Vagina (tissue), 2 donors: ENCODE measurements around the gene CD226. TPM values are rescaled to one million over a fixed set of nuclear protein-coding genes. Genes with fewer than 3 reads are reported as not detected.
"Not testable (repeated sequence)": the region's sequence is repeated elsewhere in the genome, so short reads cannot be mapped to it uniquely, and the experiment has no call there.

ENCODE experiments used
- DNase-seq, 2 donors: peaks; one replicate each; pipeline ENCODE4 v3.0.0-alpha.2; 2017; ENCODE audit errors: extremely low spot score in 2 of 2
- H3K27ac ChIP-seq: fragments of 200-600 bp; sonication (generic); one replicate; pipeline ENCODE4 v1.5.1; 2019
- H3K27me3 ChIP-seq: fragments of 200-600 bp; sonication (generic); one replicate; pipeline ENCODE4 v1.5.1; 2019
- H3K36me3 ChIP-seq, 2 donors: fragments of 200-600 bp; sonication (generic); one replicate each; pipeline ENCODE4 v1.5.1; 2017 to 2019
- H3K4me1 ChIP-seq: fragments of 200-600 bp; sonication (generic); one replicate; pipeline ENCODE4 v1.5.1; 2019
- H3K4me3 ChIP-seq, 2 donors: fragments of 200-600 bp; sonication (generic); 1 replicate in 1 of 2; 2 replicates in 1 of 2; pipeline ENCODE4 v1.5.1; 2016 to 2019
- H3K9me3 ChIP-seq: fragments of 200-600 bp; sonication (generic); one replicate; pipeline ENCODE4 v1.5.1; 2019
- CTCF ChIP-seq, 3 experiments: fragments of 450-650 bp in 2 of 3; fragments of 200-600 bp in 1 of 3; sonication (generic) in 1 of 3; IDR thresholded peaks; one replicate each; pipeline ENCODE4 v1.5.1; 2017 to 2019; ENCODE audit warnings: antibody characterized with exemption in 3 of 3, mild to moderate bottlenecking in 2 of 3, moderate library complexity in 2 of 3
- POLR2A ChIP-seq, 2 donors: fragments of 450-650 bp; IDR thresholded peaks; one replicate each; pipeline ENCODE4 v1.6.1; 2017; ENCODE audit warnings: antibody characterized with exemption in 2 of 2, mild to moderate bottlenecking in 2 of 2, moderate library complexity in 2 of 2
- POLR2AphosphoS5 ChIP-seq, 2 donors: sonication (generic); formaldehyde crosslinking; IDR thresholded peaks; one replicate each; pipeline ENCODE4 v1.9.0; 2017; ENCODE audit warnings: antibody characterized with exemption in 2 of 2, mild to moderate bottlenecking in 2 of 2, low read depth in 1 of 2; ENCODE audit not compliant: insufficient read depth in 1 of 2
- intact Hi-C: fragments of 100-400 bp; cut with DNase I; formaldehyde crosslinking; loops from one replicate; pipeline ENCODE4 v1.15.1; 2023
- total RNA-seq: library from RNA; depleted of rRNA; stranded (reverse); fragments of >200 nt; gene quantifications from one replicate; pipeline ENCODE4 v1.2.3, GENCODE V29; 2016

Gene CD226
- total RNA-seq, 1 donor from 2014 or later, result 6.4 TPM

GRCh38 chr18:69980982-69981804 is 33.5 kb upstream of the CD226 start:
- H3K4me1 ChIP-seq, result no peaks in the 10 kb centered on the region
- no peak for TF ChIP-seq CTCF (IDR thresholded peaks at IDR 0.05)
- no peak overlapping the region for H3K4me3 ChIP-seq

GRCh38 chr18:69980509-69980908 is 32.8 kb upstream of the CD226 start:
- H3K27me3 ChIP-seq, result no peaks in the 10 kb centered on the region
- H3K36me3 ChIP-seq, result no peaks in the 10 kb centered on the region
- no peaks in the 10 kb centered on the region for H3K4me1 ChIP-seq
- intact Hi-C loops, result no loop called here
- TF ChIP-seq CTCF (IDR thresholded peaks at IDR 0.05), result no peak
- no peak for TF ChIP-seq POLR2AphosphoS5 (IDR thresholded peaks at IDR 0.05; ENCODE audit: insufficient read depth in 1 of 2, low read depth in 1 of 2)
- no peak for TF ChIP-seq POLR2A (IDR thresholded peaks at IDR 0.05)
- DNase-seq, result no peak
- H3K4me3 ChIP-seq, result no peak overlapping the region
- no peak overlapping the region for H3K27ac ChIP-seq
- peaks cover 5% of the 10 kb centered on the region for H3K9me3 ChIP-seq

More at GRCh38 chr18:69980982-69981804, 33.5 kb upstream of the CD226 start:
- Histone ChIP-seq H3K36me3 (no peaks in the 10 kb centered on the region), H3K27ac (no peak overlapping the region), H3K9me3 (peaks cover 4% of the 10 kb centered on the region), H3K27me3 (no peaks in the 10 kb centered on the region)
- intact Hi-C loops, result no loop called here
- no peak for DNase-seq

GRCh38 chr18:69978732-69979715 is 31.4 kb upstream of the CD226 start:
- peak in 1 of 2 donors; percentile 56 for DNase-seq
- peaks cover 5% of the 10 kb centered on the region for H3K9me3 ChIP-seq
- H3K4me3 ChIP-seq, result no peak overlapping the region
- H3K36me3 ChIP-seq, result no peaks in the 10 kb centered on the region
- no peak overlapping the region for H3K27ac ChIP-seq
- no peaks in the 10 kb centered on the region for H3K4me1 ChIP-seq
- TF ChIP-seq CTCF (IDR thresholded peaks at IDR 0.05) (no peak), POLR2A (IDR thresholded peaks at IDR 0.05) (no peak), POLR2AphosphoS5 (IDR thresholded peaks at IDR 0.05; ENCODE audit: insufficient read depth in 1 of 2, low read depth in 1 of 2) (no peak)
- intact Hi-C loops, result no loop called here
- H3K27me3 ChIP-seq, result no peaks in the 10 kb centered on the region

- H3K4me3 ChIP-seq, H3K27ac ChIP-seq, H3K27me3 ChIP-seq, H3K4me1 ChIP-seq, H3K9me3 ChIP-seq, H3K36me3 ChIP-seq, intact Hi-C loops: not testable (repeated sequence)
- DNase-seq, result peak in 1 of 2 donors; percentile 64
Measured at GRCh38 chr18:69975294-69975693, 27.6 kb upstream of the CD226 start.

- no peaks in the 10 kb centered on the region for H3K36me3 ChIP-seq
- no peaks in the 10 kb centered on the region for H3K4me1 ChIP-seq
- no peak overlapping the region for H3K27ac ChIP-seq
- DNase-seq, result peak in 1 of 2 donors; percentile 54
- no peak for TF ChIP-seq POLR2A (IDR thresholded peaks at IDR 0.05)
- TF ChIP-seq CTCF (IDR thresholded peaks at IDR 0.05), result no peak
- TF ChIP-seq POLR2AphosphoS5 (IDR thresholded peaks at IDR 0.05; ENCODE audit: insufficient read depth in 1 of 2, low read depth in 1 of 2), result no peak
- H3K4me3 ChIP-seq, result no peak overlapping the region
- no peaks in the 10 kb centered on the region for H3K27me3 ChIP-seq
- intact Hi-C loops, result no loop called here
- H3K9me3 ChIP-seq, result peaks cover 5% of the 10 kb centered on the region
Measured at GRCh38 chr18:69974365-69974764, 26.7 kb upstream of the CD226 start.
